ENCODE data around the gene USP24.

USP24 gene

DNA sequence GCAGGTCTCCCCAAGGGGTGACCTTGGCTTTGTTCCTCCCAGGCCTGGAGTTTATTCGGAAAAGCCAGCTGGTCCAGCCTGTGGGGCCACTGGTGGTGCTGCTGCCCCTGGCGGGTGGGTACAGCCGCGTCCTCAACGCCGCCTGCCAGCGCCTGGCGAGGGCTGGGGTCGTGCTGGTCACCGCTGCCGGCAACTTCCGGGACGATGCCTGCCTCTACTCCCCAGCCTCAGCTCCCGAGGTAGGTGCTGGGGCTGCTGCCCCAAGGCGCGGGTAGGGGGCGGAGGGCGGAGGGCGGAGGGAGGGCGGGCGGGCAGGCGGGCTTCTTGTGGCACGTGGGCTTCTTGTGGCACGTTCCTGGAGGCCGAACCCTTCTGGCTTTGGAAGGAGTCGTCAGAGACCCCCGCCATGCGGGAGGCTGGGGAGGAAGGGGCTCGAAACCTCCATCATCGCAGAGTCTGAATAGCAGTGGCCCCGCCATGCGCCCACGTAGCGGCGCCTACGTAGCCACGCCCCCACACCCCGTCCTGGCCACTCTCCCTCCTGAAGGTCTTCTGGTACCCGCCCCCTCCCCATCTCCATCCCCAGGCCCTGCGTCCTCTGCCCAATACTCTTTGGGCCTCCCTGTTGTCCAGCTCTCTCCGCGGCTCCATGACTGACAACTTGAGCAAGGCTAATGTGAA is 159.1 kb downstream of the USP24 start:
- DNase-seq (ENCODE audit: low read depth in 3 of 3, low spot score in 1 of 3) = no peak

DNA sequence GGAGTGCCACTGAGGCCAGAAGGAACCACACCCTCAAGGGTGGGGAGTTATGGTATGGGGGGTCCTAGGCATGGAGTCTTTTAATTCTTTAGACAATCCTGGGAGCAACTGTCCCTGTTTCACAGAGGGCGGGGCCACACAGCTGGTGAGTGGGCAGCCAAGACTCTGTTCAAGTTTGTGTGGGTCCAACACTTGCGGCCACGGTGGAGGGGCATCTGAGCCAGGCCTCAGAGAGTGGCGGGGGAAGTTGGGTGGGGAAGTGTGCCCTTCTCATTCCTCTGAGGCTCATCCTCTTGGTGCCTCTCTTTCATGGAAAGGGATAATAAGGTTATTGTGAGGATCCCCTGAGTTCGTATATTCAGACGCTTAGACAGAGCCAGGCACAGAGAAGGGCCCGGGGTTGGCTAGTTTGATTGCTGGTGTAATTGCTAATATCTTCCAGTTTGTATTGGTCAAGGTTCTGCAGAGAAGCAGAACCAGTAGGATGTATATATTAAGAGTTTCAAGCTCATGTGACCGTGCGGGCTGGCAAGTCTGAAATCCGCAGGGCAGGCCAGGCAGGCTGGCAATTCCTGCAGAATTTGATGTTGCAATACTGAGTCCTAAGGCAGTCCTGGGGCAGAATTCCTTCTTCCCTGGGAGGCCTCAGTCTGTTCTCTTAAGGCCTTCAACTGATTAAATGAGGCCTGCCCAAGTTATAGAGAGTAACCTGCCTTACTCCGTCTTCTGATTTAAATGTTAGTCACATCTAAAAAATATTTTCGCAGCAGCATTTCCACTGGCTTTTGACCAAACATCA is 159.9 kb downstream of the USP24 start:
- no peak for DNase-seq (ENCODE audit: low read depth in 3 of 3, low spot score in 1 of 3)

DNA sequence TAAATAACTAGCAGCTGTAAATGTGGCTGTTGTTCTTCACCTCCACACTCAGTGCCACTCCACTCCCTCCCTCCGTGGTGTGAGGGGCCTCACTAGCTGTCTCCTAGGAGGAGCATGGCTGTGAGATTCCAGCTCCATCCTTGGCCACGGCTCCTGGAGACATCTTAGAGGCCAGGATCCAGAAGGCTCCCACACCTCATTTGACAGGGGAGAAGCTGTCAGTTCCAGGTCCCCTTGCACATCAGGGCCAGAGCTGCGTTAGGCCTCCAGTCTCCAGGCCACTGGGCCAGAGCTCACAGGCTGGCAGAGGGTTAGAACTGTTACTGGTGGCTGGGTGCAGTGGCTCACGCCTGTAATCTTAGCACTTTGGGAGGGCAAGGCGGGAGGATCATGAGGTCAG is 160.8 kb downstream of the USP24 start:
- no peak for DNase-seq (ENCODE audit: low read depth in 3 of 3, low spot score in 1 of 3)

DNA sequence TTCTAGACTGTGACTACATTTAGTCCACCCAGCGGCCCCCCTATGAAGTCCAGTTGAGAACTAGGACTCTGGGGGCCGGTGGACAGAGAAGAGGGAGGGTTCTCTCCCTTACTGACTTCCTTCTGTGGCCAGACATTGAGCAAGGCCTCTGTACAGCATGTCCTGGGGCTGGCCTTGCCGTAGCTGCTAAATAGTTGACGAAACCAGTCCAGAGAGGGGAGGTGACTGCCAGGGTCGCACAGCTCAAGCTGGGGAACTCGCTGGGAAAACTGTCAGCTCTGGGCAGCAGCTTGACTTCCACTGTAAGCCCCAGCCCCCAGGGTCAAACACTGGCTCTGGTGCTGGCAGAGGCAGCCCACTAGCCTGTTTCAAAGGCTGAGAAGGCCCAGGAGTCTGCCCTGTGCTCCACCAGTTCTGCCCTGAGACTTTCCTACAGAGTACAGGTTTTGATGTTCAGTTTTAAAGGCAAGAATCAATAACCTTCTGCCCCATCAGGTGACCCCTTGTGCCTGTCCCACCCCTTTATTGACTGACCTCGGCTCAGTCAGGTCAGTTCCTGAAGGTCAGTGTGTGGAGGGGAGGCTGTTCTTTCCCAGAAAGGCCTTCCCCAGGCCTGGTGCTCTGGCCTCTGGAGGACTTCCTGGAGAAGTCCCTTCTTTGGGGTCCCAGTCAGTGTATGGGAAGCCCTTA is 161.8 kb downstream of the USP24 start:
- no peak for DNase-seq (ENCODE audit: low read depth in 3 of 3, low spot score in 1 of 3)

DNA sequence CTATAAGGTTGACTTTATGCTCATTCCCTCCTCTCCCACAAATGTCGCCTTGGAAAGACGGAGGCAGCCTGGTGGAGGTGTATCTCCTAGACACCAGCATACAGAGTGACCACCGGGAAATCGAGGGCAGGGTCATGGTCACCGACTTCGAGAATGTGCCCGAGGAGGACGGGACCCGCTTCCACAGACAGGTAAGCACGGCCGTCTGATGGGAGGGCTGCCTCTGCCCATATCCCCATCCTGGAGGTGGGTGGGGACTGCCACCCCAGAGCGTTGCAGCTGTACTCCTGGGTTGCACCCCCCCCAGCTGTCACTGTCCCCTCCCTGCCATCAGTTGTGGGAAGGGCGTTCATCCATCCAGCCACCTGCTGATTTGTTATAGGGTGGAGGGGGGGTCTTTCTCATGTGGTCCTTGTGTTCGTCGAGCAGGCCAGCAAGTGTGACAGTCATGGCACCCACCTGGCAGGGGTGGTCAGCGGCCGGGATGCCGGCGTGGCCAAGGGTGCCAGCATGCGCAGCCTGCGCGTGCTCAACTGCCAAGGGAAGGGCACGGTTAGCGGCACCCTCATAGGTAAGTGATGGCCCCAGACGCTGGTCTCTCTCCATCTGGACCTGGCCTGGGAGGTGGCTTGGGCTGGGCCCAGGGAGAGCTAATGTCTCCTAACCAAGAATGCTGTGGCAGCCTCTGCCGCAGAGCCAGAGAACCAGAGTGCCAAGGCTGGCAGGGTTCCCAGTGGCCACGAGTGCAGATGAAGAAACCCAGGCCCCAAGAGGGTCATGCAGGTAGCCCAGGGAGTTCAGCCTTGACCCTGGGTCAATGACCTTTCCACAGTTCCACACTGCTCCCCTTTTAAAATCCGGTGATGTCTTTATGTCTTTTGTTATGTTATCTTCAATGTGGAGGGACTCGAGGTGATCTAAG is 162.7 kb downstream of the USP24 start:
- no peak for DNase-seq (ENCODE audit: low read depth in 3 of 3, low spot score in 1 of 3)

DNA sequence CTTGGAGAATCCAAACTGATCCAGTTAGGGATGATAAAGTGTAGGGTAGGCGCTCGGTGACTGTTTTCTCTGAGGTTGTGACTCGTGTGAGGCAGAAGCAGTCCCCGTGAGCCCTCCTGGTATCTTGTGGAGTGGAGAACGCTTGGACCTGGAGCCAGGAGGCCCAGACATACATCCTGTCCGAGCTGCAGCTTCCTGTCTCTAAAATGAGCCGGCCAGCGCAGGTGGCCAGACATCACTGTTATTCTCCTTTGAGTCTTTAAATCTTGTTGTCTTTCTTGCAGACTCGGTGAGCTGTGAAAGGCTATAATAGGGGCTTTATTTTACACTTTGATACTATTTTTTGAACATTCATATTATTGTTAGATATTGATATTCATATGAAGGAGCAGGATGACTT is 163.5 kb downstream of the USP24 start:
- DNase-seq (ENCODE audit: low read depth in 3 of 3, low spot score in 1 of 3) = no peak

DNA sequence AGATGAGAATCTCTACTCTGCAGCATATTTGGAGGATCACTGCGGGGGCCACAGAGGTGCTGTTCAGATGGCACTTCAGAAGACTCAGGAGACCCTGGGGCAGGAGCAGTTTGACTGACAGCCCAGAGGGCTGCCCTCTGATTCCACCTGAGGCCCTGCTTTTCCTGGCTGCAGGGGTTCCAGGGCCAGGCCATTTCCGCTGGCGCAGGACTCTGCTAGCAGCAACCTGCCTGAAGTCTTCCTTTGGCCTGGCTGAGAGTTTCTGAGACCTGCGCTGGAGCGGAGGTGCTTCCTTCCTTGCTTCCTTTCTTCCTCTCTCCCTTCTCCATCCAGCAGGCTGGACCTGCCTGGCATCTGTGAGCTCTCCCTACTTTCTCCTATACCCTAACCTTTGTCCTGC is 164.0 kb downstream of the USP24 start:
- DNase-seq (ENCODE audit: low read depth in 3 of 3, low spot score in 1 of 3) = no peak

DNA sequence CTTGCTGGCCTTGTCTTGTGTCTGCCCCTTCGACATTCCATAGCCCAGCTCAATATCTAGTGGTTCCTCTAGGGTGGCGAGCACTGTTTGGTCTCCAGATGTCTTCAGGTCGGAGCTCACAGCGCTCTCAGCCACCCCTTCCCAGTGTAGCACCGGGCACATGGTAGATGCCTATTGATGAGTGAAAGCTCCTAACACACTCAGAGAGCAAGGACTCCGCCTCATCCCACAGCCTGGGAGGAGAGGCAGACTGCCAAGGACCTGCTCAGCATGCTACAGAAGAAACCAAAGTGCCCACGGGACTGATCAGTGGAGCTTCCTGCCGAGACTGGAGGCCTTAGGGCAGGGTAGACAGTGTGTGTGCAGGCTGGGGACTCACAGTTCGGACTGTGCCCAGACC is 164.9 kb downstream of the USP24 start:
- DNase-seq (ENCODE audit: low read depth in 3 of 3, low spot score in 1 of 3) = no peak

DNA sequence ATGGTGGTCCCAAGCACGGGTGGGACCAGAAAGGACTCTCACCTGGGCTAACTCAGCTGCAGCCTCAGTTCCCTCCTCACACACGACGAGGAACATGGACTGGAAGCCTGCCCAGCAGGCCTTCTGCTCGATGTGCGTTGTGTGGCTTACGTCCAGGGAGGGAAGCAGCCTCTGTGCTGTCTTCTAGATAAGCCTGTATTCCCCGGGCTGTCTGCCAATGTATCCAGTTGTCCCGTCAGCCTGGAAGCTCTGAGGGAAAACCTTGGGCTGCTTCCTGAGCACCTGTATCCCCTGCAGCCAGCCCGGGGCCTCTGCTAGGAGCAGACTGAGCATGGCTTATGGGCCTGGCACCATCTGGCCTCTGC is 165.3 kb downstream of the USP24 start:
- DNase-seq (ENCODE audit: low read depth in 3 of 3, low spot score in 1 of 3) = no peak

DNA sequence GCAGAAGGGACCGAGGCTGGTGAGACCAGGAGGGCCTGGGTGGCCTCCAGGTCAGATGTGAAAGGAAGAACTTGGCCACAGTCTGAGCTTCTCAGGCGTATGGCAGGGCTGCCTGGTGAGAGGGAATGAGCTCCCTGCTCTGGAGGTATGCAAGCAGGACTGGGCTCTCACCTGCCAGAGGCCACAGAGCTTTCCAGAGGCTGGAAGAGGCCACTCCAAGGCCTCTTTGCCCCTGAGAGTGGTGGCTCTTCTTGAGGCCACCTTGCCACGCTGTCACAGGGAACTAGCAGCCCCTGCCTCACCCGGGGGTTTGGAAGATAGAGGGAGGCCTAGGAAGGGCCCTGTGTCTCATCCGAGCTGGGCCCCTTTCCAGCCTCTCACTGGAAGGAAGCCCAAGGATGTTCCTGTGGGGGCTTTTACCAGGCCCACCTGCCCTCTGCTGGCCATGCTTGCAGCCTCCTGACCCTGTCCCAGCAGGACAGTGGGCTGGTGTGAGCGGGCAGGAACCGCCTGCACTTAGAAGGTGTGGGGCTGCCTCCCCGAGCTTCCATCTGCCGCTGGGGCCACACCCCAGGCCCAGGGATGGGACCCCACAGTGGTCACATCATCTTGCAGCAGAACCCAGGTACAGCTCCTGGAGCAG is 165.8 kb downstream of the USP24 start:
- DNase-seq (ENCODE audit: low read depth in 3 of 3, low spot score in 1 of 3) = no peak

DNA sequence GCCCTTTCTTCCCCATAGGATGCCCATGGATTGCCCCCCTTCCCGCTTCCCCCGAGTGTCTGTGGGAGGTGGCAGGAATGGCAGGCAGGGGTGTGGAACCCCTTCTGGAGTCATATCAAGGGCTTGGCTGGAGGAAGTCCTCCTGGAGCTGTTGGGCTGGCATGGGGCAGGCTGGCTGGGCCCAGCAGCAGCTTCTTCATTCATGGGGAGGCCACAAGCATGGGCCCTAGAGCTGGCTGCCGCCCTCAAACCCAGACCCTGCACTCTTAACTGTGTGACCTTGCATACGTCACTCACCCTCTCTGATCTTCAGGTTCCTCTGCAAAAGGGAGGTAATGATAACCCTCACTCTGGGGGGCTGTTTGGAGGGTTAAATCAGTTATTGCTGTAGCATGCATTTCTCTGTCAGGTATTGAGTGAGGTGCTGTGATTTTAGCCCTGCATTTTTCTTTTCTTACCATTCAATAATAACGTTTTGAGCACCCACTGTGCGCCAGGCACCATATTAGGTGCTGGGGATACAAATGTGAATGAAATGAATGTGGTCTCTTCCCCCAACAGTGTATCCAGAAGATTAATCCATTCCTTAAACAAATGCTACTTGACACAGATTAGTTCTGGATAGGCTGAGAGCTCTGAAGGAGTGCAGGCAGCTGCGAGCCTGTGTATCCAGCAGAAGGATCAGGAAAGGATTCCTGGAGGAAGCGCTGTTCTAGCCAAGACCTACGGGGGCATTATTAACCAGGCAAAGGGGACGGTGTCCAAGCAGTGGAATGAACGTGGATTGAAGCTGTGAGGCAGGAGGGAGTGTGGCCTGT is 166.5 kb downstream of the USP24 start:
- no peak for DNase-seq (ENCODE audit: low read depth in 3 of 3, low spot score in 1 of 3)

DNA sequence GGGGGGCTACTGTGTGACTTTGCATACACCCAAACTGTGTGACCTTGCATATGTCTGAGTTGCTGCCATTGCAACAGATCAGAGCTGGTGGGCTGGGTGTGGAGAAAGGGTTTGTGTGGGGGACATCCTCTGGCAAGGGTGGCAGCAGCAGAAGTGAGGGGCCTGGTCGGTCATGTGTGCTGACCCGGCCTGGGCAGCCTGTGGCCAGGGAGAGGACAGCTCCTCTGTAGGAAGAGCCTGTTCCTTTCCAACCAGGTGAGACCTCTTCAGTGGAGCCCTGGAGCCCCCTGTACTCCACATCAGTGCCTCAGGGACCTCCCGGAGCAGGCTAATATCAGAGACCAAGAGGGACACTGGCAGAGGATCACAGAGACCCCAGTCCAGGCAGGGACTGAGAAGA is 167.6 kb downstream of the USP24 start:
- no peak for DNase-seq (ENCODE audit: low read depth in 3 of 3, low spot score in 1 of 3)

DNA sequence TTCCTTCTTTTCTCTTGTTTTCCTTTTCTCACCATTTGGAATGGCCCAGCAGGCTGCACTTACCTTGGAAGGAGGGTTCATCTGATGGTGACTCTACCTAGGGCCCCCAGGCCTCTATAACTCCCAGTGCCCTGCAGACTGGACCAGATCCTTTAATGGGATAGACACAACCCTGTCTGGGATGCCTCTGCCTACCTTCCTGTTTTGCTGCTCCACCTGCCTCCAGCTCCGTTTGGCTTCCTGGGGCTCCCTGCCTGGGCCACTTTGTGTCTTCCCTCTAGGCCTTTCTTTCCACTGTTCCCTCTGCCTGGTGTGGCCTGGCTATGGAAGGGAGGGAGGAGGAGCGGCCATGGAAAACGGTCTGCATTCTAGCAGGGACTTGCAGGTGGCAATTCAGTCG is 168.3 kb downstream of the USP24 start:
- no peak for DNase-seq (ENCODE audit: low read depth in 3 of 3, low spot score in 1 of 3)

DNA sequence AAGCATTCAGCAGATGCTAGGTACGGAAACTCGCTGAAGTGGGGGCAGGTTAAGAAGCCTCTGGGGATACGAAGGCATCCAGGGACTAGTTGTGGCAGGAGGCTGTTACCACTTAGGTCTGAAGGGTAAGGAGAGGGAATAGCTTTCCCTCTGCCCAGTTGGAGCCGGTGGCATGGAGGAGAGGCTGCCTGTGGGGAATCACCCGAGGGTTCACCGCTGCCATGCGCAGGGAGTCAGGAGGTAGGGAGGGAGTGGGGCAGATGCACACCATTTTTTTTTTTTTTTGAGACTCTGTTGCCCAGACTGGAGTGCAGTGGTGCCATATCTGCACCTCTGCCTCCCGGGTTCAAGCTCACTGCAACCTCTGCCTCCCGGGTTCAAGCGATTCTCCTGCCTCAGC is 169.7 kb downstream of the USP24 start:
- DNase-seq (ENCODE audit: low read depth in 3 of 3, low spot score in 1 of 3) = no peak

DNA sequence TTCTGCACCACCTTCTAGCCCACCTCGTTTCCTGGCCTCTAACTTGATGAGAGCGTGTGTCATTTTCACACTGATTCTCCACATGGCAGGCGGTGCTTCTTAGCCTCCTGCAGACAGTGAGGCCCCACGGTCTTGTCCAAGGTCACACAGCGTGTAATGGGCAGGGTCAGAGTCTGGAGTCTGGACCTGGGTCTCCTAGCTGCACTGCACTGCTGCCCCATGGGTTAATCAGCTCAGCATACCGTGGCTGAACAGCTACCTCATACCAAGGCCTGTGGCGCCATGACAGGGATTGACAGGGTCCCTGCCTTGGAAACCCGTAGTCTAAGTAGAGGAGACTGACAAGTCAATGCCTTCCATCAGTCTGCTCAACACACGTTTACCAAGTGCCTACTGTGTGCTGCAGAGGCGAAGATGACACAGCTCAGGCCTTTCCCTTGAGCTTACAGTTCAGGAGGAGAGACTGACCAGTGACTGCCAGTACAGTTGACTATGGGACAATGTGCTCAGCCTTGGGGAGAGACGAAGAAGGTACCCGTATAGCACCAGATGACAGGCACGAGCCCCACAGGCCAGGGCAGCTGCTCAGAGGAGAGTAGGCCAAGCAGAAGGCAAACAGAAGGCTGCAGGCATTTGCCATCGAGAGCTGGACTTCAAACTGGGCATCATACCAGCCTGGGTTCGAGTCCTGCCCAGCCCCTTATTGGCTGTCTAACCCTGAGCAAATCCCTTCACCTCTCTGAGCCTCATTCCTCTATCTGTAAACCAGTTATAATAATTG is 170.4 kb downstream of the USP24 start:
- DNase-seq (ENCODE audit: low read depth in 3 of 3, low spot score in 1 of 3) = no peak

DNA sequence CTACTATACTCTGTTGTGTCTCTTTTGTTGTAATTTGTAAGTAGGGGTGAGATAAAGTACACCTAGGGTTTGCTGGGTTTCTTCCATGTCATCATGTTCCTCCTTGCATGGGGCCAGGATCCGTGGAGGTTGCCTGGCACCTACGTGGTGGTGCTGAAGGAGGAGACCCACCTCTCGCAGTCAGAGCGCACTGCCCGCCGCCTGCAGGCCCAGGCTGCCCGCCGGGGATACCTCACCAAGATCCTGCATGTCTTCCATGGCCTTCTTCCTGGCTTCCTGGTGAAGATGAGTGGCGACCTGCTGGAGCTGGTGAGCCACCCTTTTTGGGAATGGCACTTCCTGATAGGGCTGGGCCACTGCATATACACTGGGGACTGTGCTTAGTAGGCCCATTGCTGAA is 171.4 kb downstream of the USP24 start:
- DNase-seq (ENCODE audit: low read depth in 3 of 3, low spot score in 1 of 3) = no peak

DNA sequence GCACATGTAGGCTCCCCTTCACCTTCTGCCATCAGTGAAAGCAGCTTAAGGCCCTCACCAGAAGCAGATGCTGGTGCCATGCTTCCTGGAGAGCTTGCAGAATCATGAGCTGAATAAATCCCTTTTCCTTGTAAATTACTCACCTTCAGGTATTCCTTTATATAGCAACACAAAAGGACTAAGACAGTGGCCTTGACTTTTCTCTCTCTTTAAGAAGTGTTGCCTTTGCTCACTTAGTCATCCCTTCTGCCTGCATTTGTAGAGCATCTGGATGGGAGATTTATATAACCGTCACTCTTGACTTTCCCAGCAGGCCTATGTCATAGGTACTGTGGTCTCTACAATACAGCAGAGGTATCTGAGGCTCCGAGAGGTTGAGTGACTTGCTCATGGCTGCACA is 172.2 kb downstream of the USP24 start:
- no peak for DNase-seq (ENCODE audit: low read depth in 3 of 3, low spot score in 1 of 3)

DNA sequence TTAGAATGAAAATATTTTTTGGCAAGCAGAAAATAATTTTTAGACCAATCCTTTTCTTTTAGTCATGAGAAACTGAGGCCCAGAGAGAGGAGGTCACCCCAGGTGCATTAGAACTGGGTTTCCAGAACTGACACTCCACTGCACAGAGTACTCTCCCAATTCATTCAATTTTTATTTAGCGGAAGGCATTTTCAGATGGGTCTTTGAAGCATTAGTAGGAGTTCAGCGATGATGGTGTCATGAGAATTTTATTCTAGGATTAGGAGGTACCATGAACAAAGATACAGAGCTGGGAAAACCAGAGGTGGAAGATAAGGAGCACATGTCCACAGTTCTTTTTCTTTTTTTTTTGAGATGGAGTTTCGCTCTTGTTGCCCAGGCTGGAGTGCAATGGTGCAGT is 173.6 kb downstream of the USP24 start:
- DNase-seq (ENCODE audit: low read depth in 3 of 3, low spot score in 1 of 3) = no peak

DNA sequence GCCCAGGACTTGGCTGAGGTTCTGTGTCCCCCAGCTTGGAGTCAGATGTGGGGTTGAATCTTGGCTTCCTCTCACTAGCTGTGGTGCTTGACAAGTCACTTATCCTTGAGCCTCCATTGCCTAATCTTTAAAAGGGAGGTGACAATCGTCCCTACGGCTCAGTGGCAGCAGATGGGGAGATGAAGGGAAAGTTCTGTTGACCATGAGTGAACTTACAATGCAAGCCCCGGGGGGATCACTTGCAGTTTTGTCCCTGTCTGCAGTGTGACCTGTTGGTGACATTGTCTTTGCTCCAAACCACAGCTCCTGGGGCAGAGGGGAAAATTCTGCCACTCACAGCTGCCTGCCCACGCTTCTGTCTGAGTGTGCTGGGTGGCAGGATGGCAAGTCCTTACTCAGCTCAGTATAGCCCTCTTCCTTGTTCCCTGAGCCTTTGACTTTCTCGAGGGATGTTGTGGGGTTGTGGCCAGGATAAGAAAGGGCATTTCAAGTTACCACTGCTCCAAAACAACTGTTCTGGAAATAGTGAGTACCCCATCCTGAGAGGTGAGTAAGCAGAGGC is 174.2 kb downstream of the USP24 start:
- DNase-seq (ENCODE audit: low read depth in 3 of 3, low spot score in 1 of 3) = no peak
